Measurements from ENCODE around the gene ANKH. TPM values are rescaled to one million over a fixed set of nuclear protein-coding genes. Genes with fewer than 3 reads are reported as not detected.

ANKH gene
- total and polyA plus RNA-seq, 10 of the 15 experiments (the other 5 are each of a cell fraction or from before 2014, with no cell fraction given) = 2.1 to 43.9 (median 14.4) TPM

GRCh38 chr5:14900693-14901461 is 29.3 kb upstream of the ANKH start:
- Histone ChIP-seq H3K4me3 (no peak overlapping the region), H4K20me1 (ENCODE audit: control insufficient read depth, insufficient read depth) (no peaks in the 10 kb centered on the region), H3K4me1 (ENCODE audit: control insufficient read depth, insufficient read depth, low read length) (no peaks in the 10 kb centered on the region), H3K4me2 (ENCODE audit: control insufficient read depth, insufficient read depth) (no peak overlapping the region), H3K79me2 (ENCODE audit: control insufficient read depth, insufficient read depth, low read length) (no peaks in the 10 kb centered on the region), H3K27ac (ENCODE audit: control insufficient read depth, insufficient read depth) (no peak overlapping the region), H3K9ac (ENCODE audit: control insufficient read depth, insufficient read depth, low read length) (no peak overlapping the region), H3K36me3 (ENCODE audit: control insufficient read depth in 2 of 2, insufficient read depth in 2 of 2, low read length in 1 of 2) (no peaks in the 10 kb centered on the region), H3K27me3 (replicated peaks in 1 of 2; ENCODE audit: control insufficient read depth in 2 of 2, insufficient read depth in 2 of 2, low read length in 1 of 2) (no peaks in the 10 kb centered on the region), H2AFZ (ENCODE audit: control insufficient read depth, low read depth, low read length) (no peak overlapping the region), H3K9me3 (replicated peaks; ENCODE audit: control insufficient read depth, insufficient read depth, low read length) (no peaks in the 10 kb centered on the region)
- no peak for ATAC-seq
- no TSS peak for BruUV-seq (replicated peaks)
- no peak for FAIRE-seq
- in situ Hi-C loops (cut with MboI) = no loop called here
- no peak for DNase-seq (ENCODE audit: low read depth, low spot score)
- ChIA-PET POLR2A (no interaction called here), CTCF (interaction anchor here (1.3 kb wide), 1 partner anchor 23 kb away, joined by 3 read pairs; no protein-coding TSS in a partner anchor), SMC1A (ENCODE audit: uncharacterized antibody, unreplicated experiment) (no interaction called here), RAD21 (ENCODE audit: unreplicated experiment) (no interaction called here)
- intact Hi-C loops (cut with micrococcal nuclease; ENCODE audit: unreplicated experiment) = no loop called here
- WGBS (ENCODE audit: insufficient coverage, insufficient replicate concordance, low lambda C conversion rate, missing lambda C conversion rate) = 46% methylated on average over 9 of the region's 9 CpGs
- TF ChIP-seq CUX1 (IDR thresholded peaks at IDR 0.05; ENCODE audit: insufficient replicate concordance, low read depth, low read length) (no peak), EGR1 (IDR thresholded peaks at IDR 0.05; ENCODE audit: borderline replicate concordance in 1 of 2, low read depth in 2 of 2, low read length in 2 of 2) (no peak), NR2F1 (conservative IDR thresholded peaks at IDR 0.05) (no peak), ETV6 (conservative IDR thresholded peaks at IDR 0.05 in 1 of 2, IDR thresholded peaks at IDR 0.05 in 1 of 2; ENCODE audit: borderline replicate concordance in 1 of 2, low read depth in 1 of 2) (no peak), MTA2 (IDR thresholded peaks at IDR 0.05; ENCODE audit: low read depth) (no peak), POLR2AphosphoS2 (IDR thresholded peaks at IDR 0.05; ENCODE audit: low read depth, low read length) (no peak), ESRRA (IDR thresholded peaks at IDR 0.05; ENCODE audit: low read length) (no peak), CHD1 (IDR thresholded peaks at IDR 0.05; ENCODE audit: low read depth, low read length) (no peak), IRF3 (IDR thresholded peaks at IDR 0.05) (no peak), TAF1 (IDR thresholded peaks at IDR 0.05; ENCODE audit: borderline replicate concordance, low read depth, low read length) (no peak), RB1 (IDR thresholded peaks at IDR 0.05; ENCODE audit: borderline replicate concordance) (no peak)

Measured in GM12878 (cell line).